OCI-LY1 (cell line): ENCODE data around the gene CEP85L.

Experiments used
- CTCF ChIP-seq: fragments of 200-600 bp; sonication (generic), shearing (Covaris generic); IDR thresholded peaks from 2 replicates; pipeline ENCODE4 v1.5.1; 2017; ENCODE audit warnings: mild to moderate bottlenecking, antibody characterized with exemption, low read length, moderate library complexity, mixed read lengths
- EZH2 ChIP-seq: fragments of 200-600 bp; sonication (generic), shearing (Covaris generic); IDR thresholded peaks from 2 replicates; pipeline ENCODE4 v1.8.0; 2017; ENCODE audit warnings: borderline replicate concordance, mixed run types, mild to moderate bottlenecking, antibody characterized with exemption, low read length, moderate library complexity, mixed read lengths

- TF ChIP-seq CTCF (no peak), EZH2 (no peak)
These were observed 62.2 kb downstream of the CEP85L start for GRCh38 chr6:118589186-118589585.
